Ovary (tissue), 3 donors: ENCODE measurements around the gene UBAP1L.
A peak's percentile ranks its signal among the peaks of the same experiment; 100 is the strongest.

Experiments used
- CTCF ChIP-seq, 3 donors: fragments of 450-650 bp in 2 of 3; fragments of 200-600 bp in 1 of 3; IDR thresholded peaks; one replicate each; pipeline versions ENCODE4 v1.5.1 to v1.8.0; 2016 to 2022; ENCODE audit warnings: antibody characterized with exemption in 3 of 3, mild to moderate bottlenecking in 1 of 3
- EP300 ChIP-seq: sonication (generic); formaldehyde crosslinking; IDR thresholded peaks from one replicate; pipeline ENCODE4 v1.6.1; 2017; ENCODE audit warnings: antibody characterized with exemption
- POLR2A ChIP-seq: fragments of 450-650 bp; IDR thresholded peaks from one replicate; pipeline ENCODE4 v1.6.1; 2017; ENCODE audit warnings: antibody characterized with exemption, mild to moderate bottlenecking, moderate library complexity
- donor health status: DM: no; HTN: no; CAD: no.

GRCh38 chr15:65087873-65088642, 26.9 kb downstream of the UBAP1L start:
- TF ChIP-seq POLR2A (no peak), CTCF (IDR thresholded peaks at IDR 0.05) (no peak), EP300 (peak; percentile 11)
